Glutamatergic neuron (in vitro differentiated cells): ENCODE measurements around the gene UNC50. TPM values are rescaled to one million over a fixed set of nuclear protein-coding genes. Genes with fewer than 3 reads are reported as not detected.

Experiments
- DNase-seq: peaks from one replicate; pipeline ENCODE4 v3.0.0; 2022
- H3K27ac Mint-ChIP-seq: one replicate; pipeline ENCODE4 v1.8.0; 2020; ENCODE audit warnings: mild to moderate bottlenecking, mixed read lengths, inconsistent platforms; ENCODE audit not compliant: unreplicated experiment
- H3K27me3 Mint-ChIP-seq: one replicate; pipeline ENCODE4 v1.8.0; 2020; ENCODE audit warnings: mild to moderate bottlenecking, moderate library complexity, mixed read lengths, inconsistent platforms; ENCODE audit not compliant: unreplicated experiment
- H3K36me3 Mint-ChIP-seq: one replicate; pipeline ENCODE4 v1.8.0; 2020; ENCODE audit warnings: mild to moderate bottlenecking, mixed read lengths, inconsistent platforms; ENCODE audit not compliant: unreplicated experiment
- H3K4me1 Mint-ChIP-seq: one replicate; pipeline ENCODE4 v1.8.0; 2020; ENCODE audit warnings: mild to moderate bottlenecking, low read depth, mixed read lengths, inconsistent platforms; ENCODE audit not compliant: unreplicated experiment
- H3K4me3 Mint-ChIP-seq: one replicate; pipeline ENCODE4 v1.8.0; 2020; ENCODE audit warnings: mild to moderate bottlenecking, mixed read lengths, inconsistent platforms; ENCODE audit not compliant: unreplicated experiment
- H3K9me3 Mint-ChIP-seq: one replicate; pipeline ENCODE4 v1.8.0; 2020; ENCODE audit warnings: mild to moderate bottlenecking, moderate library complexity, mixed read lengths, inconsistent platforms; ENCODE audit not compliant: unreplicated experiment
- CTCF ChIP-seq: fragments of 200-600 bp; sonication (generic); IDR thresholded peaks from one replicate; pipeline ENCODE4 v1.5.0; 2021; ENCODE audit not compliant: partially characterized antibody, unreplicated experiment
- total RNA-seq: library from RNA; stranded (reverse); fragmentation: NEBNext Ultra II Directional; extraction: Animal tissue kit (Norgen Biotek cat#: 25700); gene quantifications from one replicate; pipeline ENCODE4 v1.2.1, GENCODE V29; 2021; ENCODE audit not compliant: unreplicated experiment

Gene UNC50
- total RNA-seq, 1 donor from 2014 or later, result 43.0 TPM

- Mint-ChIP-seq H3K4me3 (no peak overlapping the region), H3K36me3 (no peaks in the 10 kb centered on the region), H3K9me3 (no peaks in the 10 kb centered on the region), H3K4me1 (no peaks in the 10 kb centered on the region), H3K27me3 (peaks cover 5% of the 10 kb centered on the region), H3K27ac (no peak overlapping the region)
- no peak for TF ChIP-seq CTCF
- DNase-seq, result no peak
These were observed 47.4 kb upstream of the UNC50 start for GRCh38 chr2:98561018-98561417.

GRCh38 chr2:98561902-98562695 is 46.3 kb upstream of the UNC50 start:
- H3K4me1 Mint-ChIP-seq, result no peaks in the 10 kb centered on the region
- H3K9me3 Mint-ChIP-seq, result no peaks in the 10 kb centered on the region
- DNase-seq, result no peak
- TF ChIP-seq CTCF, result no peak
- peaks cover 8% of the 10 kb centered on the region for H3K27me3 Mint-ChIP-seq
- H3K27ac Mint-ChIP-seq, result no peak overlapping the region
- no peak overlapping the region for H3K4me3 Mint-ChIP-seq
- peaks cover 4% of the 10 kb centered on the region for H3K36me3 Mint-ChIP-seq

- Mint-ChIP-seq H3K4me3 (no peak overlapping the region), H3K9me3 (no peaks in the 10 kb centered on the region), H3K27ac (no peak overlapping the region), H3K36me3 (peaks cover 7% of the 10 kb centered on the region), H3K27me3 (peaks cover 8% of the 10 kb centered on the region), H3K4me1 (no peaks in the 10 kb centered on the region)
- TF ChIP-seq CTCF, result no peak
- DNase-seq, result no peak
These were observed 45.0 kb upstream of the UNC50 start for GRCh38 chr2:98563394-98563793.

GRCh38 chr2:98564541-98565132 is 43.8 kb upstream of the UNC50 start:
- no peak overlapping the region for H3K27ac Mint-ChIP-seq
- peaks cover 8% of the 10 kb centered on the region for H3K36me3 Mint-ChIP-seq
- TF ChIP-seq CTCF, result no peak
- H3K9me3 Mint-ChIP-seq, result no peaks in the 10 kb centered on the region
- no peak for DNase-seq
- no peaks in the 10 kb centered on the region for H3K4me1 Mint-ChIP-seq
- H3K4me3 Mint-ChIP-seq, result no peak overlapping the region
- peaks cover 10% of the 10 kb centered on the region for H3K27me3 Mint-ChIP-seq

GRCh38 chr2:98565286-98565860 is 43.0 kb upstream of the UNC50 start:
- DNase-seq, result no peak
- H3K4me3 Mint-ChIP-seq, result no peak overlapping the region
- TF ChIP-seq CTCF, result no peak
- peaks cover 14% of the 10 kb centered on the region for H3K36me3 Mint-ChIP-seq
- peaks cover 12% of the 10 kb centered on the region for H3K27me3 Mint-ChIP-seq
- H3K27ac Mint-ChIP-seq, result no peak overlapping the region
- H3K4me1 Mint-ChIP-seq, result no peaks in the 10 kb centered on the region
- peaks cover 3% of the 10 kb centered on the region for H3K9me3 Mint-ChIP-seq
